CD4-positive, alpha-beta T cell treated with Interleukin-4 for 4 hours (primary cell): Measurements from ENCODE around the gene LYRM2.

ENCODE experiments used
- DNase-seq: peaks from one replicate; pipeline ENCODE4 v3.0.0-alpha.2; 2020

LYRM2 gene

GRCh38 chr6:89590133-89590532 is 48.4 kb downstream of the LYRM2 start:
- DNase-seq = no peak

GRCh38 chr6:89589297-89590025 is 49.1 kb downstream of the LYRM2 start:
- DNase-seq = no peak

GRCh38 chr6:89585154-89585553 is 53.4 kb downstream of the LYRM2 start:
- DNase-seq = no peak

- DNase-seq = no peak
These were observed 54.0 kb downstream of the LYRM2 start for GRCh38 chr6:89584539-89584938.

- no peak for DNase-seq
These were observed 55.0 kb downstream of the LYRM2 start for GRCh38 chr6:89583559-89583958.

GRCh38 chr6:89582669-89583325 is 55.8 kb downstream of the LYRM2 start:
- DNase-seq = no peak

- no peak for DNase-seq
These were observed 56.9 kb downstream of the LYRM2 start for GRCh38 chr6:89581689-89582088.

- DNase-seq = no peak
These were observed 57.4 kb downstream of the LYRM2 start for GRCh38 chr6:89580997-89581666.

GRCh38 chr6:89575562-89575960 is 63.0 kb downstream of the LYRM2 start:
- DNase-seq = no peak

GRCh38 chr6:89574910-89575561 is 63.5 kb downstream of the LYRM2 start:
- no peak for DNase-seq

- DNase-seq = no peak
These were observed 70.7 kb downstream of the LYRM2 start for GRCh38 chr6:89567630-89568390.

GRCh38 chr6:89566930-89567629 is 71.5 kb downstream of the LYRM2 start:
- no peak for DNase-seq

GRCh38 chr6:89566008-89566800 is 72.3 kb downstream of the LYRM2 start:
- DNase-seq = no peak

- no peak for DNase-seq
These were observed 73.7 kb downstream of the LYRM2 start for GRCh38 chr6:89564752-89565427.

- DNase-seq = no peak
These were observed 74.7 kb downstream of the LYRM2 start for GRCh38 chr6:89563866-89564265.

GRCh38 chr6:89562093-89562973 is 76.2 kb downstream of the LYRM2 start:
- DNase-seq = no peak

- no peak for DNase-seq
These were observed 79.1 kb downstream of the LYRM2 start for GRCh38 chr6:89559487-89559886.

GRCh38 chr6:89555806-89556205 is 82.7 kb downstream of the LYRM2 start:
- DNase-seq = no peak

- no peak for DNase-seq
These were observed 83.5 kb downstream of the LYRM2 start for GRCh38 chr6:89555031-89555430.

- no peak for DNase-seq
These were observed 84.4 kb downstream of the LYRM2 start for GRCh38 chr6:89554106-89554505.
